K562 (cell line): Measurements from ENCODE around the gene DALRD3. TPM values are rescaled to one million over a fixed set of nuclear protein-coding genes. Genes with fewer than 3 reads are reported as not detected.

ENCODE experiments used
- AFF4 ChIP-seq: sonication (generic); formaldehyde crosslinking; IDR thresholded peaks from 2 replicates; pipeline ENCODE4 v1.8.0; 2023; ENCODE audit warnings: mild to moderate bottlenecking, missing genetic modification reagents
- ARNT ChIP-seq, 2 experiments: fragments of 450-650 bp; IDR thresholded peaks; 2 replicates each; pipeline ENCODE4 v1.6.1; 2016; ENCODE audit warnings: mild to moderate bottlenecking in 1 of 2
- CAMTA2 ChIP-seq: fragments of 250-450 bp; sonication (Bioruptor Pico); conservative IDR thresholded peaks from 2 replicates; pipeline ENCODE4 v1.5.1; 2022
- ERF ChIP-seq: fragments of 450-650 bp; formaldehyde crosslinking; IDR thresholded peaks from 2 replicates; pipeline ENCODE4 v1.4.0; 2020; ENCODE audit warnings: mild to moderate bottlenecking, mixed read lengths
- ETV6 ChIP-seq, 3 experiments: fragments of 150-350 bp in 1 of 3; sonication (generic) in 1 of 3; formaldehyde crosslinking in 1 of 3; IDR thresholded peaks; 2 replicates each; pipeline versions ENCODE4 v1.6.1 to v1.8.0; 2014 to 2022; ENCODE audit warnings: borderline replicate concordance in 2 of 3, low read depth in 2 of 3, antibody characterized with exemption in 1 of 3, low read length in 1 of 3, mild to moderate bottlenecking in 1 of 3, missing genetic modification reagents in 1 of 3
- FOXJ3 ChIP-seq: sonication (generic); formaldehyde crosslinking; IDR thresholded peaks from 2 replicates; pipeline ENCODE4 v1.4.0; 2020; ENCODE audit warnings: mild to moderate bottlenecking, missing genetic modification reagents
- FOXM1 ChIP-seq, 2 experiments: fragments of 450-650 bp in 1 of 2; sonication (generic) in 1 of 2; formaldehyde crosslinking in 1 of 2; IDR thresholded peaks; 2 replicates each; pipeline versions ENCODE4 v1.6.1 to v1.9.0; 2017 to 2022; ENCODE audit warnings: low read depth in 2 of 2, mild to moderate bottlenecking in 2 of 2, missing genetic modification reagents in 1 of 2, moderate library complexity in 1 of 2
- GABPB1 ChIP-seq: sonication (generic); formaldehyde crosslinking; IDR thresholded peaks from 2 replicates; pipeline ENCODE4 v1.8.0; 2022; ENCODE audit warnings: mild to moderate bottlenecking, missing genetic modification reagents
- KDM1A ChIP-seq, 2 experiments: fragments of 450-650 bp; IDR thresholded peaks; 2 replicates each; pipeline ENCODE4 v1.6.1; 2016; ENCODE audit warnings: mild to moderate bottlenecking in 2 of 2
- NCOR1 ChIP-seq: fragments of 450-650 bp; IDR thresholded peaks from 2 replicates; pipeline ENCODE4 v1.6.1; 2016; ENCODE audit warnings: mild to moderate bottlenecking, moderate library complexity
- NFRKB ChIP-seq: fragments of 450-650 bp; IDR thresholded peaks from 2 replicates; pipeline ENCODE4 v1.6.1; 2016; ENCODE audit warnings: low read depth
- PHF8 ChIP-seq: fragments of 200-600 bp; sonication (generic); IDR thresholded peaks from 2 replicates; pipeline ENCODE4 v1.6.1; 2012; ENCODE audit warnings: mixed run types, mild to moderate bottlenecking, inconsistent platforms, low read length, moderate library complexity, borderline replicate concordance
- POLR2G ChIP-seq: fragments of 200-400 bp; formaldehyde crosslinking; IDR thresholded peaks from 2 replicates; pipeline ENCODE4 v1.6.1; 2017; ENCODE audit warnings: low read depth, mild to moderate bottlenecking, antibody characterized with exemption, low read length, moderate library complexity
- RAD21 ChIP-seq, 2 experiments: fragments of 250-450 bp in 1 of 2; fragments of 450-650 bp in 1 of 2; sonication (Bioruptor Pico) in 1 of 2; formaldehyde crosslinking in 1 of 2; IDR thresholded peaks in 1 of 2; conservative IDR thresholded peaks in 1 of 2; 2 replicates each; pipeline versions ENCODE4 v1.4.0 to v1.8.0; 2020 to 2022; ENCODE audit warnings: mild to moderate bottlenecking in 2 of 2, moderate library complexity in 1 of 2
- RBM17 ChIP-seq: fragments of 200-400 bp; formaldehyde crosslinking; IDR thresholded peaks from 2 replicates; pipeline ENCODE4 v1.6.1; 2017; ENCODE audit warnings: low read depth, mild to moderate bottlenecking, low read length, borderline replicate concordance
- RUNX1 ChIP-seq: sonication (generic); IDR thresholded peaks from 2 replicates; pipeline ENCODE4 v1.6.1; 2016; ENCODE audit warnings: antibody characterized with exemption, low read depth
- TFAP4 ChIP-seq: sonication (generic); formaldehyde crosslinking; IDR thresholded peaks from 2 replicates; pipeline ENCODE4 v1.8.0; 2022; ENCODE audit warnings: missing genetic modification reagents, mild to moderate bottlenecking, moderate library complexity, borderline replicate concordance
- TGIF2 ChIP-seq: sonication (generic); formaldehyde crosslinking; IDR thresholded peaks from 2 replicates; pipeline ENCODE4 v1.8.1; 2022; ENCODE audit warnings: mild to moderate bottlenecking, missing genetic modification reagents, moderate library complexity
- XRCC5 ChIP-seq: fragments of 200-400 bp; formaldehyde crosslinking; IDR thresholded peaks from 2 replicates; pipeline ENCODE4 v1.6.1; 2017; ENCODE audit warnings: low read depth, mild to moderate bottlenecking, low read length
- ZC3H4 ChIP-seq: sonication (generic); formaldehyde crosslinking; IDR thresholded peaks from 2 replicates; pipeline ENCODE4 v1.9.0; 2021; ENCODE audit warnings: missing genetic modification reagents, borderline replicate concordance
- ZKSCAN8 ChIP-seq: fragments of 200-800 bp; sonication (Bioruptor generic); IDR thresholded peaks from 2 replicates; pipeline ENCODE4 v1.6.1; 2016; ENCODE audit warnings: missing genetic modification characterization, missing compliant biosample characterization
- ZNF140 ChIP-seq: fragments of 250-450 bp; sonication (Bioruptor Pico); IDR thresholded peaks from 2 replicates; pipeline ENCODE4 v1.8.0; 2021; ENCODE audit warnings: moderate library complexity, mild to moderate bottlenecking, inconsistent platforms
- ZNF696 ChIP-seq: fragments of 250-450 bp; sonication (Bioruptor Pico); conservative IDR thresholded peaks from 2 replicates; pipeline ENCODE4 v1.4.0; 2020; ENCODE audit warnings: mild to moderate bottlenecking, moderate library complexity
- polyA plus RNA-seq, 8 experiments: library from polyadenylated mRNA; depleted of rRNA in 4 of 8; stranded (reverse) in 5 of 8; unstranded in 3 of 8; fragments of >200 nt; fragmentation: Nextera tagmentation in 2 of 8; fragmentation: Illumina TruSeq in 1 of 8; extraction: Ambion mirVana in 2 of 8; extraction: Trizol in 1 of 8; gene quantifications; 2 replicates each; pipeline versions ENCODE4 v1.2.1 to v1.2.3, GENCODE V29; 2011 to 2014; ENCODE audit warnings: inconsistent platforms in 1 of 8, missing spikeins in 1 of 8
- total RNA-seq, 7 experiments: library from RNA; depleted of rRNA in 6 of 7; stranded (reverse); fragments of >200 nt in 6 of 7; fragmentation: Illumina TruSeq in 2 of 7; extraction: Trizol in 2 of 7; gene quantifications; 2 replicates each; pipeline versions ENCODE4 v1.2.1 to v1.2.3, GENCODE V29; 2011 to 2021; ENCODE audit warnings: low replicate concordance in 1 of 7

The DALRD3 gene
- total and polyA plus RNA-seq, 9 of the 15 experiments (the other 6 are each of a cell fraction or from before 2014, with no cell fraction given), result 6.6 to 31.3 (median 14.4) TPM

GRCh38 chr3:49013738-49014660 lies 4.4 kb downstream of the DALRD3 start (continued):
- TF ChIP-seq AFF4 (CRISPR knock-in tag) (no peak), ZNF140 (CRISPR knock-in tag) (no peak), TGIF2 (no peak), RUNX1 (no peak), ZNF696 (no peak), RAD21 (CRISPR knock-in tag; conservative IDR thresholded peaks at IDR 0.05 in 1 of 2, IDR thresholded peaks at IDR 0.05 in 1 of 2) (peak in 1 of 2 experiments; percentile 51; a peak in 2 of 4 replicates), ERF (CRISPR knock-in tag) (no peak), NCOR1 (no peak), PHF8 (no peak), ETV6 (IDR thresholded peaks at IDR 0.05; ENCODE audit: borderline replicate concordance in 1 of 2, low read depth in 2 of 2, low read length in 1 of 2) (no peak), ETV6 (CRISPR knock-in tag; IDR thresholded peaks at IDR 0.05; ENCODE audit: borderline replicate concordance) (no peak), FOXM1 (IDR thresholded peaks at IDR 0.05; ENCODE audit: low read depth) (no peak), FOXM1 (CRISPR knock-in tag; IDR thresholded peaks at IDR 0.05; ENCODE audit: low read depth) (no peak), NFRKB (no peak), TFAP4 (peak; percentile 83), ZKSCAN8 (CRISPR knock-in tag) (no peak), XRCC5 (no peak), FOXJ3 (no peak), RBM17 (no peak), KDM1A (IDR thresholded peaks at IDR 0.05) (no peak), ZC3H4 (CRISPR knock-in tag) (no peak), ARNT (IDR thresholded peaks at IDR 0.05) (no peak), POLR2G (peak; percentile 60), GABPB1 (CRISPR knock-in tag) (no peak), CAMTA2 (CRISPR knock-in tag) (no peak)
